Epithelial cell of esophagus (primary cell): ENCODE measurements around the gene PPP1R12B.
"Not testable (repeated sequence)": the region's sequence is repeated elsewhere in the genome, so short reads cannot be mapped to it uniquely, and the experiment has no call there.

Source experiments
- DNase-seq: peaks from one replicate; pipeline ENCODE4 v3.0.0; 2010; ENCODE audit warnings: low read depth
- H3K4me3 ChIP-seq: 2 replicates; pipeline ENCODE4 v1.5.1; 2011; ENCODE audit warnings: mild to moderate bottlenecking, low read length, control low read depth
- TF ChIP-seq, protein P1 (sequence below): IDR thresholded peaks from 2 replicates; pipeline ENCODE4 v1.5.1; 2011; ENCODE audit warnings: low read depth, mild to moderate bottlenecking, low read length, control low read depth, inconsistent platforms; ENCODE audit not compliant: insufficient read depth; ENCODE audit errors: missing control alignments

Gene PPP1R12B

DNA sequence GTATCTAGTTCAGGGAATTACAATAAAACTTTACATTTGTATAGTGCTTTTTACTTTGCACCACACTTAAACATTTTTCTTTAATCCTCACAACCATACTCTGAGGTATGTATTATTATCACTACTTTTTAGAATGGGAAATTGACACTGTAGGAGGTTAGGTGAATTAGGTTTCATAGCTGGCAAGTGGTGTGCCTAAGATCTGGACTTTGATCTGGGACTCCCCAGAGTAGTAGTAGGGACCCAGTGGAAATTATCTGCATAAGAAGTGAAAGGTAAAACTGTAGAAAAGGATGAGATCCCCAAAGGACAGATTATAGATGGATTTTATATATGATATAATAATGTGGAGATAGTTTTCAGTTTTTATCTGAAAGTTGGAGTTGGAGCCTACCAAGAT is 85.6 kb downstream of the PPP1R12B start:
- TF ChIP-seq, protein P1, sequence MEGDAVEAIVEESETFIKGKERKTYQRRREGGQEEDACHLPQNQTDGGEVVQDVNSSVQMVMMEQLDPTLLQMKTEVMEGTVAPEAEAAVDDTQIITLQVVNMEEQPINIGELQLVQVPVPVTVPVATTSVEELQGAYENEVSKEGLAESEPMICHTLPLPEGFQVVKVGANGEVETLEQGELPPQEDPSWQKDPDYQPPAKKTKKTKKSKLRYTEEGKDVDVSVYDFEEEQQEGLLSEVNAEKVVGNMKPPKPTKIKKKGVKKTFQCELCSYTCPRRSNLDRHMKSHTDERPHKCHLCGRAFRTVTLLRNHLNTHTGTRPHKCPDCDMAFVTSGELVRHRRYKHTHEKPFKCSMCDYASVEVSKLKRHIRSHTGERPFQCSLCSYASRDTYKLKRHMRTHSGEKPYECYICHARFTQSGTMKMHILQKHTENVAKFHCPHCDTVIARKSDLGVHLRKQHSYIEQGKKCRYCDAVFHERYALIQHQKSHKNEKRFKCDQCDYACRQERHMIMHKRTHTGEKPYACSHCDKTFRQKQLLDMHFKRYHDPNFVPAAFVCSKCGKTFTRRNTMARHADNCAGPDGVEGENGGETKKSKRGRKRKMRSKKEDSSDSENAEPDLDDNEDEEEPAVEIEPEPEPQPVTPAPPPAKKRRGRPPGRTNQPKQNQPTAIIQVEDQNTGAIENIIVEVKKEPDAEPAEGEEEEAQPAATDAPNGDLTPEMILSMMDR, result no peak
- DNase-seq, result no peak
- H3K4me3 ChIP-seq, result no peak overlapping the region

GRCh38 chr1:202438393-202439174 is 90.1 kb downstream of the PPP1R12B start:
- no peak overlapping the region for H3K4me3 ChIP-seq
- DNase-seq, result no peak
- TF ChIP-seq, protein P1, result no peak

- DNase-seq, result no peak
- TF ChIP-seq, protein P1, result no peak
Observed at GRCh38 chr1:202439308-202439707, 90.8 kb downstream of the PPP1R12B start.

GRCh38 chr1:202448140-202448539 is 99.6 kb downstream of the PPP1R12B start:
- not testable (repeated sequence) for H3K4me3 ChIP-seq, DNase-seq

More at GRCh38 chr1:202439308-202439707, 90.8 kb downstream of the PPP1R12B start:
- H3K4me3 ChIP-seq, result no peak overlapping the region

DNA sequence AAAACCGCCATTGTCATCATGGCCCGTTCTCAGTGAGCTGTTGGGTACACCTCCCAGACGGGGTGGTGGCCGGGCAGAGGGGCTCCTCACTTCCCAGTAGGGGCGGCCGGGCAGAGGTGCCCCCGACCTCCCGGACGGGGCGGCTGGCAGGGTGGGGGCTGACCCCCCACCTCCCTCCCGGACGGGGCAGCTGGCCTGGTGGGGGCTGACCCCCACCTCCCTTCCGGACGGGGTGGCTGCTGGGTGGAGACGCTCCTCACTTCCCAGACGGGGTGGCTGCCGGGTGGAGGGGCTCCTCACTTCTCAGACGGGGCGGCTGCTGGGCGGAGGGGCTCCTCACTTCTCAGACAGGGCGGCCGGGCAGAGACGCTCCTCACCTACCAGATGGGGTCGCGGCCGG is 103.1 kb downstream of the PPP1R12B start:
- not testable (repeated sequence) for H3K4me3 ChIP-seq, DNase-seq

DNA sequence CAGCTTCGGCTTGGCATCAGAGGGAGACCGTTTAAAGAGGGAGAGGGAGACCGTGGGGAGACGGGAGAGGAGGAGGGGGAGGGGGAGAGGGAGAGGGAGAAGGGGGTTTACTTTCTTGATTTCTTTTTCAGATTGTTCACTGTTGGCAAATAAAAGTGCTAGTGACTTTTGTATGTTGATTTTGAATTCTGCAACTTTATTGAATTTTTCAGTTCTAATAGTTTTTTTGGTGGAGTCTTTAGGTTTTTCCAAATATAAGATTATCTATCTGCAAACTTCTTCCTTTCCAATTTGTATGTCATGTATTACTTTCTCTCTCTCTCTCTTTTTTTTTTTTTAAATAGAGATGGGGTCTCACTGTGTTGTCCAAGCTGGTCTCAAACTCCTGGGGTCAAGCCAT is 104.0 kb downstream of the PPP1R12B start:
- no peak for DNase-seq
- TF ChIP-seq, protein P1, result no peak
- H3K4me3 ChIP-seq, result no peak overlapping the region

DNA sequence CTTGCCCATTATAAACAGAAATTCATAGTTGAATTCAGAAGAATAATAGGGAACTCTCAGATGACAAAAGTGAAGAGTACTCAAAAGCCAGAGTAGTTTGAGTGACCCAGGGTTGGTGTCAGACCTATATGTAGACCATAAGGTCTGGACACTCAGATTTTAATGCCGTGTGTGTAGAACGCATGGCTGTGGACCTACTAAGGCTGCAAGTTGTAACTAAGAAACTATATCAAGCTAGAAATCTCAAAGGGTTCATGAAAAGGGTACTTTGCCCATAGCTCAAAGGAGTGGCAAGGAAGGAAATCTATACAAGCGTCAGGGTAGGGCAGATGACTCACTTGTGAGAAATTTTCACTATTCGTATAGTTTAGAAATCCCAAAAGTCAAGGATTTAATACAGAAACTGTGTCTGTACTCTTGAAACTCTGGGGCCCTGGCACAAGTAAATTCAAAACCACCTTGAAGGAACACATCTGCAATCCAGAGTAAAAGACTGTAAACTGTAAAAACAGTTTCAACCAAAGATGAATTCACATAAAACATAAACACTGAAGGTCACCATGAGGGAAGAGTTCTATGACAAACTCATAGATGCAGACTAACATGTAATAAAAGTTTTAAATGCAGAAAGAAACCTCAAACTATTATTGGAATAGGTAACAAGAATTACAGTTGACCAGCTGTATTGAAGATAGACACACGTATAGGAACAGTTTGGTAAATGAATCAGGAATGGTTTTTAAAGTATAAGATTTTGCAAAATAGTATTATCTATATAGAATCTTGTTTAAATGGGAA is 108.1 kb downstream of the PPP1R12B start:
- peak; percentile 36 for DNase-seq

GRCh38 chr1:202458651-202459050 is 110.2 kb downstream of the PPP1R12B start:
- DNase-seq, H3K4me3 ChIP-seq: not testable (repeated sequence)

More for the DNA sequence above, 108.1 kb downstream of the PPP1R12B start:
- H3K4me3 ChIP-seq, result not testable (repeated sequence)

GRCh38 chr1:202459470-202460142 is 111.1 kb downstream of the PPP1R12B start:
- H3K4me3 ChIP-seq, DNase-seq: not testable (repeated sequence)

GRCh38 chr1:202460143-202460495 is 111.6 kb downstream of the PPP1R12B start:
- peak; percentile 23 for DNase-seq

More at GRCh38 chr1:202460143-202460495, 111.6 kb downstream of the PPP1R12B start:
- not testable (repeated sequence) for H3K4me3 ChIP-seq
